T-cell (primary cell): Measurements from ENCODE around the gene NKAP. TPM values are rescaled to one million over a fixed set of nuclear protein-coding genes. Genes with fewer than 3 reads are reported as not detected.

ENCODE experiments used
- ATAC-seq, 4 experiments: fragments of 200-7000 bp in 3 of 4; fragments of 150-1000 bp in 1 of 4; cut with Tn5 transposase; replicated peaks in 1 of 4; 1 replicate in 3 of 4; 2 replicates in 1 of 4; pipeline ENCODE4 v1.10.0; 2021; ENCODE audit warnings: moderate library complexity in 3 of 4, mild to moderate bottlenecking in 2 of 4, moderate number of reproducible peaks in 1 of 4
- CTCF ChIA-PET, 2 donors: fragments of 300-600 bp; sonication (Branson Sonifier 250); formaldehyde crosslinking; loops; one replicate each; lab custom pipeline; 2022; ENCODE audit warnings: antibody characterized with exemption in 2 of 2; lab: Charles Lee
- POLR2A ChIA-PET, 2 donors: fragments of 300-600 bp; sonication (Branson Sonifier 250); formaldehyde crosslinking; loops; one replicate each; lab custom pipeline; 2022; ENCODE audit warnings: antibody characterized with exemption in 2 of 2; lab: Charles Lee
- DNase-seq, 35 experiments: peaks; one replicate each; pipeline versions ENCODE4 v3.0.0 to v3.0.0-alpha.2; 2013 to 2023
- H3K27ac ChIP-seq: one replicate; pipeline ENCODE4 v1.5.1; 2013; ENCODE audit warnings: low read length
- H3K27me3 ChIP-seq, 2 experiments: replicated peaks in 1 of 2; 1 replicate in 1 of 2; 2 replicates in 1 of 2; pipeline versions ENCODE4 v1.6.1 to v1.7.0; 2013; ENCODE audit warnings: low read length in 1 of 2, mixed read lengths in 1 of 2; ENCODE audit not compliant: control insufficient read depth in 2 of 2, insufficient read depth in 2 of 2; ENCODE audit errors: extremely low read depth in 1 of 2
- H3K36me3 ChIP-seq, 2 donors: 1 replicate in 1 of 2; 2 replicates in 1 of 2; pipeline versions ENCODE4 v1.6.1 to v1.7.0; 2013; ENCODE audit warnings: low read length in 1 of 2; ENCODE audit not compliant: control insufficient read depth in 2 of 2, insufficient read depth in 1 of 2; ENCODE audit errors: extremely low read depth in 1 of 2
- H3K4me1 ChIP-seq, 2 experiments: 1 replicate in 1 of 2; 2 replicates in 1 of 2; pipeline versions ENCODE4 v1.6.1 to v1.7.0; 2013; ENCODE audit warnings: low read length in 2 of 2, mixed read lengths in 1 of 2; ENCODE audit not compliant: insufficient read depth in 2 of 2, control insufficient read depth in 1 of 2; ENCODE audit errors: extremely low read depth in 1 of 2
- H3K4me3 ChIP-seq, 2 donors: 1 replicate in 1 of 2; 2 replicates in 1 of 2; pipeline versions ENCODE4 v1.5.1 to v1.7.0; 2013; ENCODE audit warnings: mild to moderate bottlenecking in 2 of 2, low read length in 1 of 2, moderate library complexity in 1 of 2; ENCODE audit not compliant: control insufficient read depth in 1 of 2; ENCODE audit errors: extremely low read depth in 1 of 2
- H3K9me3 ChIP-seq: 2 replicates; pipeline ENCODE4 v1.7.0; 2013
- H3K27ac Mint-ChIP-seq, 2 donors: one replicate each; pipeline ENCODE4 v1.8.0; 2020 to 2021; ENCODE audit warnings: mild to moderate bottlenecking in 2 of 2, mixed read lengths in 2 of 2
- H3K27me3 Mint-ChIP-seq, 2 donors: one replicate each; pipeline ENCODE4 v1.8.0; 2021 to 2022; ENCODE audit warnings: mixed read lengths in 2 of 2
- H3K36me3 Mint-ChIP-seq: one replicate; pipeline ENCODE4 v1.8.0; 2021; ENCODE audit warnings: mixed read lengths
- H3K4me1 Mint-ChIP-seq, 3 donors: one replicate each; pipeline ENCODE4 v1.8.0; 2020 to 2022; ENCODE audit warnings: mixed read lengths in 3 of 3, mild to moderate bottlenecking in 1 of 3
- H3K4me3 Mint-ChIP-seq, 3 donors: one replicate each; pipeline ENCODE4 v1.8.0; 2020 to 2022; ENCODE audit warnings: mild to moderate bottlenecking in 3 of 3, mixed read lengths in 3 of 3, moderate library complexity in 3 of 3
- H3K9me3 Mint-ChIP-seq, 3 donors: one replicate each; pipeline ENCODE4 v1.8.0; 2020 to 2022; ENCODE audit warnings: mixed read lengths in 3 of 3
- WGBS: methylation state at CpG from one replicate; pipeline ENCODE4 v1.1.5; 2013; ENCODE audit warnings: missing lambda C conversion rate; ENCODE audit not compliant: insufficient coverage; 5-methylcytosine and 5-hydroxymethylcytosine counted together
- total RNA-seq, 35 experiments: library from RNA in 6 of 35; stranded (reverse) in 6 of 35; fragments of 120-200 nt in 1 of 35; gene quantifications; one replicate each; pipeline versions ENCODE4 v1.2.1 to v1.2.4 and lab custom pipeline; 2013 to 2026

The NKAP gene
- total RNA-seq, result 10 to 100 TPM; 12.2 to 16.9 (median 14.2) TPM
- 11.1 TPM for total RNA-seq (2013)
- total RNA-seq (lab: John Stamatoyannopoulos, UW), result 14.3 to 44.6 (median 29.8) reads per million in 29 experiments

GRCh38 chrX:119943185-119943988, at the start of gene NKAP:
Gene NKAP (minus strand): TSS chrX:119943751. CDS start chrX:119943605, 146 bp downstream.
- H3K36me3 ChIP-seq, result no peaks in the 10 kb centered on the region
- peak within 1 kb of the TSS; percentile 72 to 80 for H3K4me3 ChIP-seq
- Mint-ChIP-seq H3K27ac (peak within 1 kb of the TSS; percentile 74 to 95), H3K4me1 (peaks cover 16 to 29% (median 25%) of the 10 kb centered on the region in 3 donors), H3K9me3 (no peaks in the 10 kb centered on the region), H3K27me3 (peaks cover under 1 to 6% of the 10 kb centered on the region in 2 donors), H3K4me3 (peak within 1 kb of the TSS; percentile 81 to 99 (median 82)), H3K36me3 (peaks cover 4% of the 10 kb centered on the region)
- H3K9me3 ChIP-seq, result no peaks in the 10 kb centered on the region
- ATAC-seq, result peak; percentile 81 to 86 (median 84)
- ChIA-PET CTCF (no interaction called here), POLR2A (interaction anchor here (1.0 to 1.9 kb wide), 3 partner anchors 19 to 152 kb away, joined by 4 to 7 read pairs (median 4); partner anchors contain the start of genes RPL39 (in 1 of the 2) and UPF3B (in 1 of the 2))
- under 1% methylated on average over 38 of the region's 59 CpGs for WGBS
- H3K27me3 ChIP-seq, result no peaks in the 10 kb centered on the region
- DNase-seq, result peak; percentile 51 to 89 (median 69)
- H3K4me1 ChIP-seq, result peaks cover 2 to 21% of the 10 kb centered on the region in 2 experiments
- peak within 1 kb of the TSS; percentile 79 for H3K27ac ChIP-seq

GRCh38 chrX:119991005-119991787, 47.6 kb upstream of the NKAP start:
- Mint-ChIP-seq H3K36me3 (no peaks in the 10 kb centered on the region), H3K27ac (no peak overlapping the region), H3K9me3 (no peaks in the 10 kb centered on the region), H3K4me1 (peaks cover 13 to 21% (median 14%) of the 10 kb centered on the region in 3 donors), H3K4me3 (peak overlapping the region; percentile 47 to 76 (median 50)), H3K27me3 (peaks cover 67 to 70% of the 10 kb centered on the region in 2 donors)
- H3K4me1 ChIP-seq, result peaks cover 0 to 23% of the 10 kb centered on the region in 2 experiments
- H3K9me3 ChIP-seq, result no peaks in the 10 kb centered on the region
- H3K27ac ChIP-seq, result no peak overlapping the region
- 8% methylated on average over 12 of the region's 48 CpGs for WGBS
- POLR2A ChIA-PET, result interaction anchor here (0.6 kb wide), 2 partner anchors 35 to 440 kb away, joined by 3 to 4 read pairs; no protein-coding TSS in a partner anchor
- DNase-seq, result peak in 2 of 35 experiments; percentile 1 to 9
- H3K27me3 ChIP-seq, result peaks cover 13 to 50% of the 10 kb centered on the region in 2 experiments
- peak overlapping the region; percentile 23 to 26 for H3K4me3 ChIP-seq
- peak in 2 of 4 experiments; percentile 19 to 50 for ATAC-seq
- CTCF ChIA-PET, result no interaction called here
- H3K36me3 ChIP-seq, result no peaks in the 10 kb centered on the region

GRCh38 chrX:119990556-119991004, 47.0 kb upstream of the NKAP start:
- H3K4me1 Mint-ChIP-seq, result peaks cover 13 to 21% (median 14%) of the 10 kb centered on the region in 3 donors
- no peak for DNase-seq
- no peak overlapping the region for H3K27ac Mint-ChIP-seq
- 2% methylated on average over 33 of the region's 34 CpGs for WGBS
- no peaks in the 10 kb centered on the region for H3K36me3 Mint-ChIP-seq
- peaks cover 66% of the 10 kb centered on the region in 2 donors for H3K27me3 Mint-ChIP-seq
- CTCF ChIA-PET, result interaction anchor here in 1 of 2 donors (0.7 kb wide), 1 partner anchor 264 kb away, joined by 4 read pairs; no protein-coding TSS in a partner anchor
- Histone ChIP-seq H3K36me3 (no peaks in the 10 kb centered on the region), H3K27ac (no peak overlapping the region), H3K27me3 (peaks cover 13 to 47% of the 10 kb centered on the region in 2 experiments), H3K4me1 (peaks cover 0 to 23% of the 10 kb centered on the region in 2 experiments), H3K9me3 (no peaks in the 10 kb centered on the region), H3K4me3 (peak overlapping the region; percentile 19 to 23)
- H3K4me3 Mint-ChIP-seq, result peak overlapping the region; percentile 47 to 76 (median 50)
- H3K9me3 Mint-ChIP-seq, result no peaks in the 10 kb centered on the region
- ATAC-seq, result peak in 1 of 4 experiments; percentile 23
- POLR2A ChIA-PET, result interaction anchor here in 1 of 2 donors (0.6 kb wide), 1 partner anchor 34 kb away, joined by 3 read pairs; no protein-coding TSS in a partner anchor

GRCh38 chrX:119989905-119990555, 46.5 kb upstream of the NKAP start:
- peak in 1 of 4 experiments; percentile 37 for ATAC-seq

GRCh38 chrX:119986203-119986602, 42.7 kb upstream of the NKAP start:
- no peaks in the 10 kb centered on the region for H3K36me3 Mint-ChIP-seq
- H3K27me3 Mint-ChIP-seq, result peaks cover 42 to 48% of the 10 kb centered on the region in 2 donors
- Histone ChIP-seq H3K27me3 (peaks cover 2 to 28% of the 10 kb centered on the region in 2 experiments), H3K4me3 (no peak overlapping the region), H3K36me3 (no peaks in the 10 kb centered on the region), H3K4me1 (peaks cover 0 to 16% of the 10 kb centered on the region in 2 experiments), H3K27ac (no peak overlapping the region), H3K9me3 (no peaks in the 10 kb centered on the region)
- peaks cover 11 to 21% (median 14%) of the 10 kb centered on the region in 3 donors for H3K4me1 Mint-ChIP-seq
- no peaks in the 10 kb centered on the region for H3K9me3 Mint-ChIP-seq
- CTCF ChIA-PET, result interaction anchor here in 1 of 2 donors (0.6 kb wide), 1 partner anchor 253 kb away, joined by 3 read pairs; no protein-coding TSS in a partner anchor
- no peak overlapping the region for H3K27ac Mint-ChIP-seq
- no peak overlapping the region for H3K4me3 Mint-ChIP-seq
- ATAC-seq, result no peak
- no peak for DNase-seq
- POLR2A ChIA-PET, result no interaction called here
- WGBS, result no CpG with 5 or more reads among the region's 3 CpGs

More at GRCh38 chrX:119989905-119990555, 46.5 kb upstream of the NKAP start:
- H3K4me1 Mint-ChIP-seq, result peaks cover 13 to 21% (median 14%) of the 10 kb centered on the region in 3 donors
- Histone ChIP-seq H3K36me3 (no peaks in the 10 kb centered on the region), H3K9me3 (no peaks in the 10 kb centered on the region), H3K27me3 (peaks cover 13 to 45% of the 10 kb centered on the region in 2 experiments), H3K4me1 (peaks cover 0 to 23% of the 10 kb centered on the region in 2 experiments), H3K4me3 (peak overlapping the region; percentile 19 to 23), H3K27ac (no peak overlapping the region)
- H3K27me3 Mint-ChIP-seq, result peaks cover 61 to 63% of the 10 kb centered on the region in 2 donors
- ChIA-PET CTCF (interaction anchor here in 1 of 2 donors (0.7 kb wide), 1 partner anchor 263 kb away, joined by 4 read pairs; no protein-coding TSS in a partner anchor), POLR2A (no interaction called here)
- no peaks in the 10 kb centered on the region for H3K9me3 Mint-ChIP-seq
- no peak for DNase-seq
- H3K36me3 Mint-ChIP-seq, result no peaks in the 10 kb centered on the region
- no peak overlapping the region for H3K27ac Mint-ChIP-seq
- WGBS, result 3% methylated on average over 9 of the region's 18 CpGs
- peak overlapping the region; percentile 47 to 76 (median 50) for H3K4me3 Mint-ChIP-seq
